ENCODE measurements around the gene GYS1.

Gene GYS1

DNA sequence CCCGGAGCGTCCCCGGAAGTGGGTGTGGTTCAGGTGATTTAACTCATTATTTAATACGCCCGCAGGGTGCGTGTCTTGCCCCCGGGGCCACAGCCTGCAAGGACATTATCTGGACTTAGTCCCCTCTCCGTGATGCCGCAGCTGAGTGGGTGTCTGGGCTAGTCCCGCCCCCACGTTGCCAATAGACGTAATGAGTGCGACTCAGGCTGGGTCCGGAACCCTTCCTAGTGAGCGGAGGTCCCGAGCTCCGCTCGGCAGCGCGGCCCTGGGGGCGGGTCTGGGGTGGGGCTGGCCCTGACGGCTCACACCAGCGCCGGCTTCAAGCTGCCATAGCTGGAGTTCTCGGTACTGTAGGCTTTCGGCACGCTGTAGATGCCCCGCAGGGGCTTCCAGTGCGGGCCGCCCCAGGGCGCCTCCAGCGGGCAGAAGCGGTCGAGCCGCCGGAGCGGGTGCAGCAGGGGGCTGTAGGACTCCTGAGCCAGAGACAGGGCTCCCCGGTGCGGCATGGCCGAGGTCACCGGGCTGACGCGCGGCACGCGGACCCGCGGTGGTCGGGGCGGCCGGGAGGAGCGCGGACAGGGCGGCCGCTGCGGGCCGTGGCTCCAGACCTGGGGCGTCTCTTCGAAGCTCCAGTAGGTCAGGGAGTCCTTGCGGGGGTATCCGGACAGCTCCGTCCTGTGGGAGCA lies 24.7 kb upstream of the GYS1 start:
- DNase-seq (ENCODE audit: low read depth) = peak; percentile 31

DNA sequence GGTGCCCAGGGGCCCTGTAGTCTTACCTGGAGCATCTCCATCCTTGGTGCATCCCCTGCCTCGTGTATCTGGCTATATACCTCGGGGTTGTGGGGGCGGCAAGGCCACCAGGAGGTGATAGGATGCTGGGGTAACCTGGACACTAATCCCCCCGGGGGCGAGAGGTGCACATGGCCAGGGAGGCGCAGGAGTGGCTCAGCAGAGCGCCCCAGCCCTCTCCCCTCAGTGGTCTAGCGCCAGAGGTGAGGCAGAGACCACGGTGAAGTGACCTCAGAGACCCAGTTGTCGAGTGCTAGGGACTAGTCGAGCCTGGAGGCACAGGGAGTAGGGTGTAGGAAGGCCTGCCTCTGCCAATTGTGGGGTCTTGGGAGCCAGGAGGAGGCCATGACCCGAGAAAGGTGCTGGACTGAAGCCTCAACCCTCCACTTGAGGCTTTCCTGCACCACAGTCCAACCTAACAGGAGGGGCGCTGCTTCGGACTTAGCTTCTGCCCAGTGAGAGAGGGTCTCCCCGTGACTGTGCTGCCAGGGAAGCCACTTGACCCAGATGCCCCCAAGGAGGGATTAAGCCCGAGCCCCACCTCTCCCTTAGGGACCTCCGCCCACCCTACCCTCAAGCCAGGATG lies 24.0 kb upstream of the GYS1 start, which contains the start of gene LHB:
LHB (minus strand) TSS at position 51 of the 625 bp plus-strand sequence; CDS start at position 41, 10 bp downstream.
- no peak for DNase-seq (ENCODE audit: low read depth)

DNA sequence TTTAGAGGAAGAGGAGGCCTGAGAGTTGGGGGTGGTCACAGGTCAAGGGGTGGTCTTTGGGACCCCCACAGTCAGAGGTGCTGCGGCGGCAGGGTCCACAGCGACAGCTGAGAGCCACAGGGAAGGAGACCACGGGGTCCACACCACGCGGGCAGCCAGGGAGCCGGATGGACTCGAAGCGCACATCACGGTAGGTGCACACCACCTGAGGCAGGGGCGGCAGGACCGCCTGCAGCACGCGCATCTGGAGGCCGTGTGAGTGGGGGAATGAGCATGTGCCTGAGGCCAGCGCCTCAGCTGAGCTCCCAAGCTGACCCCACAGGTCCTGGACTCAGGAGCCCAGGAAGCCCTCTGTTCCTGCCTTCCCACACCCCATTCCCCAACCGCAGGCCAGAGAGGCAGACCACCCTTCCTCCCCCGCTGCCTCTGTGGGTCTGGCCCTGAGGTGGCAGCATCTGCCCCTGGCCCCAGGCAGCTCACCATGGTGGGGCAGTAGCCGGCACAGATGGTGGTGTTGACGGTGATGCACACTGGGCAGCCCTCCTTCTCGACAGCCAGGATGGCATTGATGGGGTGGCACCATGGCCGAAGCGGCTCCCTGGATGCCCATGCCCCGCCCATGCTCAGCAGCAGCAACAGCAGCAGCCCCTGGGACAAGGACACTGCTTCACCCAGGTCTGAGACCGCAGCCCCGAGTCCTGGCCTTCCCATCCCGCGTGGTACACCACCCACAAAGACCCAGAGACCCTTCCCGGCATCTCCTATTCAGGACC lies 23.1 kb upstream of the GYS1 start:
- no peak for DNase-seq (ENCODE audit: low read depth)

- DNase-seq (ENCODE audit: low read depth) = no peak
These were observed 21.8 kb upstream of the GYS1 start for GRCh38 chr19:49014870-49015255.

- DNase-seq (ENCODE audit: low read depth) = no peak
These were observed 21.2 kb upstream of the GYS1 start for GRCh38 chr19:49014123-49014869.

DNA sequence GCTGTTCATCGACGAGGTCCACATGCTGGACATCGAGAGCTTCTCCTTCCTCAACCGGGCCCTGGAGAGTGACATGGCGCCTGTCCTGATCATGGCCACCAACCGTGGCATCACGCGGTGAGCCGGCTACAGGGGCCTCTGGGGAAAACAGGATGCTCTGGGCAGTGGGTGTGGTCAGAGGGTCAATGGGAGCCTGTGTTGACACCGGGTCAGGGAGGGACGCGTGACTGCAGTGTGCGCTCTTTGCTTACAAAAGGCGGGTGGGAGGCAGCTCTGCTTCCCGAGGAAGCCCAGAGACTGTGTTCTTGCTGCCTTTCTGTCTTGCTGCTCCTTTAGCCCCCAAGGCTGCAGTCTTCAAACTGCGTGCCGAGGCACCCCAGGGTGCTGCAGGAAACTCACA lies 18.1 kb upstream of the GYS1 start:
- no peak for DNase-seq (ENCODE audit: low read depth)

DNA sequence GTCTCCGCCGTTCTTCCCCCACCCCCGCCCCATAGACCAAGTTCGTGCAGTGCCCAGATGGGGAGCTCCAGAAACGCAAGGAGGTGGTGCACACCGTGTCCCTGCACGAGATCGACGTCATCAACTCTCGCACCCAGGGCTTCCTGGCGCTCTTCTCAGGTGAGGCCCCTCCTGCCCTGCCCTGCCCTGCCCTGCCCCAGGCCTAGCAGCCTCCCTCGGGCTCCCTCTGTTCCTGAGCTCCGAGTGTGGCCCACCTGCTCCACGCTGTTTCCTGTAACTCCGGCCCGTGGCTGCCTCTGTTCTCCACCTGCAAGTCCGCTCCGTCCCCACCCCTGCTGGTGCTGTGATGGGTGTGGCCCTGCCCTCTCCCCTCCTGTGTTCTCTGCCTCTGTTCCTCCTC lies 17.3 kb upstream of the GYS1 start:
- DNase-seq (ENCODE audit: low read depth) = no peak

- no peak for DNase-seq (ENCODE audit: low read depth)
These were observed 16.7 kb upstream of the GYS1 start for GRCh38 chr19:49009828-49010227.

DNA sequence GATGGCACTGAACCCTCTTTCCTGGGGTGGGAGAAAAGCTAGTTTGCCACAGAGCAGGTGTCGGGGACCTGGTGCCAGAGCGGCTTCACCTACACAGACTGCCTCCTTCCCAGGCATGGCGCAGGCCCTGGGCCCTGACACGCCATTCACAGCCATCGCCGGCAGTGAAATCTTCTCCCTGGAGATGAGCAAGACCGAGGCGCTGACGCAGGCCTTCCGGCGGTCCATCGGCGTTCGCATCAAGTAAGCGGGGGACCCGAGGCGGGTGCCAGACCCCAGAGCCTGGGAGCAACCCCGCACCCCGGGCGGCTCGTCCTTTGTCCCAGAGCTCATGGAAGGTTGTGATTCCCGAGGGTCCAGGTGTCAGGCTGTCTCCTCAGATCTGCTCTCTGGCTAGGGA lies 13.8 kb upstream of the GYS1 start:
- no peak for DNase-seq (ENCODE audit: low read depth)

GRCh38 chr19:49004964-49005614 lies 12.0 kb upstream of the GYS1 start:
- no peak for DNase-seq (ENCODE audit: low read depth)

- no peak for DNase-seq (ENCODE audit: low read depth)
These were observed 11.0 kb upstream of the GYS1 start for GRCh38 chr19:49004133-49004532.

DNA sequence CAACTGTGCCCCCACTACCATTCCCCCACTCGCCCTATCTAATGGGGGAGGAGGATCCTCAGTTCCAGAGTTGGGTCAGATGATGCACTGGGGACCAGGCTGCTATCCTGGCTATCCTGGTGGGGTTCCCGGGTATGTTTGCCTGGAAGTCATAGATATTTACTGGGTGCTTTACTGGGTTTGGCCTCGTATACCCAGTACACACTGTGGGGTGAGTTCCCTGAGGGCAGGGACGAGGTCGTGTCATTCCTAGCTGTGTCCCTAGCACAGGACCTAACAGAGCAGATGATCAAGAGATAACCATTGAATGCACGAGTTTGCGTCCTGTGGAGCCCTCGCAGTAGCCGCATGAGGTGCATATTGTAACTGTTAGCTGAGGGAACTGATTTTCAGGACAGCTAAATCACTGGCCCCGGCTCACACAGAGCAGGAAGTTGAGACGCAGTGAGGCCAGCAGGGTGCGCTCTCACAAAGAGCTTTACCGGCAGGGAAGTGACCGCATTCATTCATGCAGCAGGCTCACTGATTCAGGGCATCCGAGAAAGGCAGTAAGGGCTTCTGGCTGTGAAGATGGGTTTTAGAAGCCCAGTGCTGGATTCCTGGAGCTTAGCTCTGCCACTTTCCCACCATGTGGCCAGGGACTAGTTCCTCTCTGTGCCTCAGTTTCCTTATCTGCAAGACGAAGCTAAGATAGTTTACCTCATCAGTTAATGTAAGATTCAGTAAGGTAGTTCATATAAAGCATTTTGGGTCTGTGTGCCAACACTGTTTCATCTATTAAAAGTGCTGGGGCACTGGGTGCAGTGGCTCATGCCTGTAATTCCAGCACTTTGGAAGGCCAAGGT lies 6.6 kb upstream of the GYS1 start:
- DNase-seq (ENCODE audit: low read depth) = peak; percentile 55

- DNase-seq (ENCODE audit: low read depth) = no peak
These were observed 4.9 kb upstream of the GYS1 start for GRCh38 chr19:48997972-48998371.

- no peak for DNase-seq (ENCODE audit: low read depth)
These were observed 902 bp upstream of the GYS1 start for GRCh38 chr19:48994035-48994386.

DNA sequence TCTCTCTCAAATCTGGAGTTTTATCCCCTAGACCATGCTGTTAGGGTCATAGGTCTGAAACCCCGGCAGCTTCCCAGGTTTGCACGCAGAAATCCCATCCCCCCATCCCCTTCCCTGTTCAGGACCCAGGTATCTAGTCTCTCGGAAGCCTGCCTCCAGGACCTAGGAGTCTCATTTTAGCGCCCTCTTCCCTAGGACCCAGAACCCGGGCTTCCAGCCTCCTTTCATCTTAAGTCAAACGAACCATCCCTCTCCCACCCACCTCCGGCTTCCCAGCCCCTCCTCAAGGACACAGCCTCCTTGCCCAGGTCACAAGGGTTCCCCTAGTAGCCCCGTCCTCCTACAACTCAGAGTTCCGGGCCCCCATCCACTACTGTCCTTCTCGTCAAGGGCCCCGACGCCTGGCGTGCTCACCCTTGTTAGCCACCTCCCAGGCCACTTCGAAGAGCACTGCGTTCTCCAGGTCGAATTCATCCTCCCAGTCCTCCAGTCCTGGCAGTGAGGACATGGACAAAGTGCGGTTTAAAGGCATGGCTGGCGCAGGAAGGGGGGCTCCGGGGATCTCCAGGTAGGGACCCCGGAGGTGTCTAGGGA lies 431 bp downstream of the GYS1 start:
- DNase-seq (ENCODE audit: low read depth) = no peak

DNA sequence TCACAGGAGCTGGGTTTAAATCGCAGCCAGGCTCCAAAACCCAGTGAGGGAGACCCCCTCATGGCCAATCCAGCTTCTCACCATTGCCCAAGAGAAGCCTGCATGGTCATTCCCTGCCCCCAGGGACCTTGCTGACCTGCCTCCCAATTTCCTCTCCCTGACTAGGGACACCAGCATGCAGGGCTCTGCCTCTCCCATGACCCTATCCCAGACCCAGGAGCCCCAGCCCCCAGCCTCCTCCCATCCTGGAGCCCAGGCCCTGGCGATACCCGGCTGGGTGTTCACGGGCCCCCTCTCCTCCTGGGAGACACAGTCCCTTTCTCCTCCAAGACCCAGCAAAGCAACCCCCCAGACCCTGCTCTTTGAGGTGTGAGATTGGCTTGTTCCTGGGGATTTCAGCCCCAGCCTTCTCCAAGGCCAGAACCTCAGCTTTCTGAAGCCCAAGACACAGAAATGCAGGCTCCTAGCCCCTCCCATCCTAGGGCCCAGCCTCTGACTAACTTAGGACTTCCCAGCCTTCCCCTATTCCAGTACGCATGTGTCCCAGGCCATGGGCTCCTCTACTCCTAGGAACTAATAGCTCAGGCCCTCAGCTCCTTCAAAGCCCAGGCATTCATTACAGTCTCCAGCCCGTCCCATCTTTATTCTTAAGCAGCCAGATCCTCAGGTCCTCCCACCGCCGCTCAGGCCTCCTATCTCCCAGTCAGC lies 1.1 kb downstream of the GYS1 start:
- DNase-seq (ENCODE audit: low read depth) = peak; percentile 83

DNA sequence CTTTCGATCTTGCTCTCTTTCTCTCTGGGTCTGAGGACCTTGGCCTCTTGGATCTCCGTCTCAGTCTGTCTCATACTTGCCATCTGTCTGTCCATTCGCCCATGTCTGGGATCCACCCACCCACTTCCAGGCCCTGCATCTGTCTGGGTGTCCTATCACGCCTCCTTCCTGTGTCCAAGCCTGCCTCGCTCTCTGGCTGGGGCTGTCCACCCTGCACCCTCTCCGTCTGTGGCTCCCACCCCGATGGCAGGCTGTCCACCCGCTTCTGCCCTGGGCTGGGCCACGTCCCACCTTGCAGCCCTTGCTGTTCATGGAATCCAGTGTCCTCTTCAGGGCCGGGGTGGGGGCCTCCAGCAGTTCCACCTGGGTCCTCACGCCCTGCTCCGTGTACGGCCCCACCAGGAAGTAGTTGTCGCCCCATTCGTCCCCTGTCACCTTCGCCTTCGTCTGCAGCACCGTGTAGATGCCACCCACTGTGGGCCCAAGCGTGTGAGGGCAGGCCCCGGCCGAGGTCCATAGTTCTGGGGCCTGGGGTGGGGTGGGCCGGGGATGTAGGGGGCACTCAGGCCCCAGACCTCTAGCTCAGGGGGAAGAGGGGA lies 2.0 kb downstream of the GYS1 start:
- DNase-seq (ENCODE audit: low read depth) = no peak

GRCh38 chr19:48990400-48990799 lies 2.7 kb downstream of the GYS1 start:
- no peak for DNase-seq (ENCODE audit: low read depth)

- DNase-seq (ENCODE audit: low read depth) = no peak
These were observed 3.3 kb downstream of the GYS1 start for GRCh38 chr19:48989701-48990291.

Data from fibroblast of gingiva (primary cell).